T1000 (cell line): Measurements from ENCODE around the gene PEX11G.

Source experiments
- DNase-seq: peaks from one replicate; lab custom pipeline; 2025; ENCODE audit warnings: mixed read lengths; lab: John Stamatoyannopoulos, UW

Gene PEX11G

GRCh38 chr19:7494416-7495098 lies 5.7 kb upstream of the PEX11G start:
- DNase-seq: no peak

- no peak for DNase-seq
Measured at GRCh38 chr19:7492558-7492957, 3.7 kb upstream of the PEX11G start.

- no peak for DNase-seq
Measured at GRCh38 chr19:7492142-7492541, 3.3 kb upstream of the PEX11G start.

- DNase-seq: no peak
Measured at GRCh38 chr19:7489609-7490044, 792 bp upstream of the PEX11G start.

- DNase-seq: no peak
Measured at GRCh38 chr19:7486923-7487322, 1.9 kb downstream of the PEX11G start.

GRCh38 chr19:7483720-7484201 lies 5.1 kb downstream of the PEX11G start:
- no peak for DNase-seq

- no peak for DNase-seq
Measured at GRCh38 chr19:7482584-7483439, 6.0 kb downstream of the PEX11G start.

- DNase-seq: no peak
Measured at GRCh38 chr19:7480970-7481255, 7.9 kb downstream of the PEX11G start.

- no peak for DNase-seq
Measured at GRCh38 chr19:7480222-7480969, 8.4 kb downstream of the PEX11G start.

- DNase-seq: no peak
Measured at GRCh38 chr19:7478843-7479227, 10.0 kb downstream of the PEX11G start.

- no peak for DNase-seq
Measured at GRCh38 chr19:7478173-7478842, 10.5 kb downstream of the PEX11G start.

- DNase-seq: no peak
Measured at GRCh38 chr19:7477758-7478157, 11.1 kb downstream of the PEX11G start.

GRCh38 chr19:7476777-7477494 lies 11.9 kb downstream of the PEX11G start:
- DNase-seq: no peak

GRCh38 chr19:7476241-7476640 lies 12.6 kb downstream of the PEX11G start:
- DNase-seq: no peak

GRCh38 chr19:7475665-7476064 lies 13.2 kb downstream of the PEX11G start:
- no peak for DNase-seq

GRCh38 chr19:7471696-7472615 lies 16.9 kb downstream of the PEX11G start:
- DNase-seq: no peak

GRCh38 chr19:7470540-7471305 lies 18.1 kb downstream of the PEX11G start:
- DNase-seq: no peak

GRCh38 chr19:7469669-7470285 lies 19.1 kb downstream of the PEX11G start:
- no peak for DNase-seq

GRCh38 chr19:7468840-7469239 lies 20.0 kb downstream of the PEX11G start:
- DNase-seq: no peak
